Fibroblast of mammary gland (primary cell): ENCODE measurements around the gene WBP11.
A peak's percentile ranks its signal among the peaks of the same experiment; 100 is the strongest.
"Not testable (repeated sequence)": the region's sequence is repeated elsewhere in the genome, so short reads cannot be mapped to it uniquely, and the experiment has no call there.

ENCODE experiments used
- DNase-seq: peaks from one replicate; pipeline ENCODE4 v3.0.0-alpha.2; 2010; ENCODE audit warnings: low read depth
- H3K4me3 ChIP-seq: 2 replicates; pipeline ENCODE4 v1.5.1; 2011; ENCODE audit warnings: low read depth, mild to moderate bottlenecking, low read length, moderate library complexity; ENCODE audit not compliant: control insufficient read depth
- TF ChIP-seq, protein P1 (sequence below): conservative IDR thresholded peaks from 2 replicates; pipeline ENCODE4 v1.5.1; 2011; ENCODE audit warnings: low read depth, low read length, inconsistent platforms; ENCODE audit not compliant: control insufficient read depth, insufficient read depth

Gene WBP11

DNA sequence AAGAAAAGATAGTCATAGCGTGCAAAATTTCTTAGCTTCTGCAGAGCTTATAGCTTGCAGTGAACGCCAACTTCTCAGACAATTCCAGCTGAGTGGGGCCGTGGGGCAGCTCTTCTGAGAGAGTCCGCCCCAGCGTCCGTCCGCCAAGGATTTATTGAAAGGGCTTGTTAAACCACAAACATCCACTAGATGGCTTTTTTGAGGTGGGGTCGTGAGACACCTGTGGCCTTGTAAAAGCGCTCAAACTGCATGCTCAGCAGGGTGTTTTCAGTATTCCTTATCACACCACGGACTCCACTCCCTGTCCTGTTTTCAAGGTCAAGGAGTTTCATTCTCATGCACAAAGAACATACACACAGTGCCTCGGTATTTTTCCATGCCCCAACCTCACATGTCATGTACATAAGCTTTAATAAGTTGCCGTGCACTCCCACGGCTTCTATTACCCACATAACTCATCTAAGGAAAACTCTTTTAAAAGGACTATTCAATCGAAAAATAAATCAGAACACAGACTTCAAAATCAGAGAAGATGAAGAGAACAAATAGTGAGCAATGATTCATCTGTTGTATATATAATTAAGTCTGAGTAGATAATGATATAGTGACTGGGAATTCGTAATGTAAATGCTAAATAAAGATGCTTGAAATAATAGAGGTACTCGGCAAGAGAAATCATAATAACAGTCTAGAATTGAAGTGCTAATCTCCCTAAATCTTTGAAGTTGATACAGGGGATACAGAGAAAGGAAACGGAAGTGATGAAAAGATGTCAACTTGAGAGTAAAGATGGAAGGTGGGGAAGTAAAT, 46.7 kb downstream of the WBP11 start:
- H3K4me3 ChIP-seq, result no peak overlapping the region
- DNase-seq, result no peak
- TF ChIP-seq, protein P1, sequence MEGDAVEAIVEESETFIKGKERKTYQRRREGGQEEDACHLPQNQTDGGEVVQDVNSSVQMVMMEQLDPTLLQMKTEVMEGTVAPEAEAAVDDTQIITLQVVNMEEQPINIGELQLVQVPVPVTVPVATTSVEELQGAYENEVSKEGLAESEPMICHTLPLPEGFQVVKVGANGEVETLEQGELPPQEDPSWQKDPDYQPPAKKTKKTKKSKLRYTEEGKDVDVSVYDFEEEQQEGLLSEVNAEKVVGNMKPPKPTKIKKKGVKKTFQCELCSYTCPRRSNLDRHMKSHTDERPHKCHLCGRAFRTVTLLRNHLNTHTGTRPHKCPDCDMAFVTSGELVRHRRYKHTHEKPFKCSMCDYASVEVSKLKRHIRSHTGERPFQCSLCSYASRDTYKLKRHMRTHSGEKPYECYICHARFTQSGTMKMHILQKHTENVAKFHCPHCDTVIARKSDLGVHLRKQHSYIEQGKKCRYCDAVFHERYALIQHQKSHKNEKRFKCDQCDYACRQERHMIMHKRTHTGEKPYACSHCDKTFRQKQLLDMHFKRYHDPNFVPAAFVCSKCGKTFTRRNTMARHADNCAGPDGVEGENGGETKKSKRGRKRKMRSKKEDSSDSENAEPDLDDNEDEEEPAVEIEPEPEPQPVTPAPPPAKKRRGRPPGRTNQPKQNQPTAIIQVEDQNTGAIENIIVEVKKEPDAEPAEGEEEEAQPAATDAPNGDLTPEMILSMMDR, result peak; percentile 19

DNA sequence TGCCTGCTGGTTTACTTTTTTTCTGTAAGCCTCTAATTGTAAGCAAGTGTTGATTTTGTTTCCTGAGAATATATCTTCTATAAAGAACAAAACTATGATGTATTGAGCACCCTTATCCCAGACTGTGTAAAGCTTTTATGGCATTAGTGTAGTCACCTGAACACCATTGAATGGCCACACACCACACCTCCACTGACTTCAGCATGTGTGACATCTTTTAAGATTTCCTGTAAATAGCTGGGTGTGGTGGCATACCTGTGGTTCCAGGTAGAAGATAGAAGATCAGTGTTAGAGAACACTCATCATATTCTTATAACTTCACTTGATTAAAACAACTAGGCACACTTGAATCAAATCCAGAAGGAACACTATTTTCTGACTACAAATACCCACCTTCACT, 51.3 kb downstream of the WBP11 start:
- H3K4me3 ChIP-seq, result no peak overlapping the region
- TF ChIP-seq, protein P1, result no peak
- DNase-seq, result no peak

DNA sequence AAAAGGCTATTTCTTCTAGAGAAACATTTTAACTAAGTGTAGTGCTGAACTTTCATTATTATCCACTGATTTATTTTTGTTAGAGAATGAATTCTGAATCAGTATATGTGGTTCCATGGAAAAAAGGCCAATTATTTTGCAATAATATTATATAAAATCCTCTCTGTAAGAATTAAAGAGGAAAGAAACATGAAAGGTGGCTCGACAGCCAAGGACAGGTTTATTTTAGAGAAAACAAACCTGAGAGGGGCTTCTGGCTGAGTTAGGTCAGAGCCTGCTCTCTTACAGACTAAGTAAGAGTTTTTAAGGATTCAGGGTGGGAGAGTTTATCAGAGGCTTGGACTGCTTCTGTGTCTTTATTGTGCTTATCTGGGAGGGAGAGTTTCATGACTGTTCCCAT, 60.2 kb downstream of the WBP11 start:
- H3K4me3 ChIP-seq, result no peak overlapping the region
- TF ChIP-seq, protein P1, result no peak
- no peak for DNase-seq

DNA sequence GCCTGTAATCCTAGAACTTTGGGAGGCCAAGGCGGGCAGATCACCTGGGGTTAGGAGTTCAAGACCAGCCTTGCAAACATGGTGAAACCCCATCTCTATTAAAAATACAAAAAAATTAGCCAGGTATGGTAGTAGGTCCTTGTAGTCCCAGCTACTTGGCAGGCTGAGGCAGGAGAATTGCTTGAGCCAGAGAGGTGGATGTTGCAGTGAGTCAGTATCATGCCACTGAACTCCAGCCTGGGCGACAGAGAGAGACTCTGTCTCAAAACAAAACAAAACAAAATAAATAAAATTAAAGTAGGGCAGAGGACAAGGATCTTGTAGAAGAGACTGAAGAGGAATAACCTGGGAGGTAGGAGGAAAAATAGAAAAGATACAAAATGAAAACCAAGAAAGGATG, 61.3 kb downstream of the WBP11 start:
- H3K4me3 ChIP-seq, result no peak overlapping the region
- no peak for DNase-seq
- TF ChIP-seq, protein P1, result no peak

DNA sequence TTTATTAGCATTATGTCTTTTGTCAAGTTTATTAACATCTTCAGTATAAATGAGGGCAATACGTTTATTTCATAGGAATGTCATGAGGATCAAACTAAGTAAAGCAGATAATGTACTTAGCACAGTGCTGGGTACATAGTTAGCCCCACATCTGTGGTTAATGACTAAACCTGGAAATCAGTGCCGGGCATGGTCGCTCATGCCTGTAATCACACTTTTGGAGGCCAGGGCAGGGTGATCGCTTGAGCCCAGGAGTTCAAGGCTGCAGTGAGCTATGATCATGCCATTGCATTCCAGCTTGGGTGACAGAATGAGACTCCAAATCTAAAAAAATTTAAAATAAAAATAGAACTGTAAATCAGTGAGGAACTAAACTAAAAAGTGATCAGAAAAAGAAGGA, 62.1 kb downstream of the WBP11 start:
- TF ChIP-seq, protein P1, result no peak
- no peak overlapping the region for H3K4me3 ChIP-seq
- no peak for DNase-seq

DNA sequence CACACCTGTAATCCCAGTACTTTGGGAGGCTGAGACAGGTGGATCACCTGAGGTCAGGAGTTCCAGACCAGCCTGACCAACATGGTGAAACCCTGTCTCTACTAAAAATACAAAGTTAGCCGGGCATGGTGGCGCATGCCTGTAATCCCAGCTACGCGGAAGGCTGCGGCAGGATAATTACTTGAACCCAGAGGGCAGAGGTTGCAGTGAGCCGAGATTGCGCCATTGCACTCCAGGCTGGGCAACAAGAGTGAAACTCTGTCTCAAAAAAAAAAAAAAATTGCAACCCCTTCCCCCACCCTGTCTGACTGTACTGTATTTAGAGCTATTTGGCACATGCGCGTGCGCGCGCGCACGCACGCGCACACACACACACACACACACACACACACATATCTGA, 66.8 kb downstream of the WBP11 start:
- DNase-seq, H3K4me3 ChIP-seq: not testable (repeated sequence)
